ENCODE data around the gene HEXD. TPM values are rescaled to one million over a fixed set of nuclear protein-coding genes. Genes with fewer than 3 reads are reported as not detected.

HEXD gene
- total RNA-seq, result 10 to 100 TPM; 60.7 to 65.6 TPM

DNA sequence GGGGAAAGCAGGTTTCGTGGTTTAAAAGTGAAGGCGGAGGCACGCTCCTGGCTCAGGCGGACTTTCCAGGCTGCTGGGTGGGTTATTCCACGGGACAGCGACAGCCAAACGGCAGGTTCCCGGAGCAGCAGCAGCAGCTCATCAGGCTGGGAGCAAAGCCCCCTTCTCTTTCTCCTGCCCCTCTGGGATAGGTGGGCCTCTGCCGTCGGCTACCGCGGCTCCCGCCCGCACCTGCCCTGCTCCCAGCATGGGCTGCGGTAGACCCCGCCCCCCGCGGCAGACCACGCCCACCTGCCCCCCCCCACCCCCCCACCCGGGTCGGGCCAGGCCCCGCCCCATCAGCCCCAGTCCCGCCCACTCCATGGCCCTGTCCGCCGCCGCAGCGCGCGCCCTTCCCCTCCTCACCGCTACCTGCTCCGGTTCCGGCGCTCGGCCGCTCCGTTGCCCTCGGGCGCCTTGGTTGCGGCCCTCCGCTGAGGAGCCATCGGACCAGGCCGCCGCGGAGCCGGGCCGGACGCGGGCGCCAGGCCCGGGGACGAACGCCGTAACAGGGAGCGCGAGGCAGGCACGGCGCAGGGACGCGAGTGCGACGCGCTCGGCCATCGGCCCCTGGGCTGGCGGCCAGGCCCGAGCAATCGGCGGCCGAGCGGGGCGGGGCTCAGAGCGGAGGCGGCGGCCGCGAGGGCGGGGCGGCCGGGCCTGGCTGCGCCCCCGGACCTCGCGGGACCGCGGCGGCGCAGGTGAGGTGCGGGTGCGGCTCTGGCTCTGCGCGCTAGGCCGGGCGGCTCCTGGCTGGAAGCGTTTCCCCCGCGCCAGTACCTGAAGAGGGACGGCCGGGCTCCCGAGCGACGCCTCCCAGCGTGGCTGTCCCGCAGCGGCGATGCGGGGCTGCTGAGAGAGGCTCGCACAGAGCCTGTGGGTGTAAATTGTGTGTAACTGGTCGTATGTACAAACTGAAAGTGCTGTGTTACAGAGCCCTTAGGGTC is at the start of gene HEXD, which contains the start of gene OGFOD3:
TSS of gene HEXD (plus strand) at position 347 of the 986 bp plus-strand sequence. CDS start 1,453 bp downstream, outside the sequence.
TSS of gene OGFOD3 (minus strand) at position 586 of the 986 bp plus-strand sequence. CDS start at position 485, 101 bp downstream.

DNA sequence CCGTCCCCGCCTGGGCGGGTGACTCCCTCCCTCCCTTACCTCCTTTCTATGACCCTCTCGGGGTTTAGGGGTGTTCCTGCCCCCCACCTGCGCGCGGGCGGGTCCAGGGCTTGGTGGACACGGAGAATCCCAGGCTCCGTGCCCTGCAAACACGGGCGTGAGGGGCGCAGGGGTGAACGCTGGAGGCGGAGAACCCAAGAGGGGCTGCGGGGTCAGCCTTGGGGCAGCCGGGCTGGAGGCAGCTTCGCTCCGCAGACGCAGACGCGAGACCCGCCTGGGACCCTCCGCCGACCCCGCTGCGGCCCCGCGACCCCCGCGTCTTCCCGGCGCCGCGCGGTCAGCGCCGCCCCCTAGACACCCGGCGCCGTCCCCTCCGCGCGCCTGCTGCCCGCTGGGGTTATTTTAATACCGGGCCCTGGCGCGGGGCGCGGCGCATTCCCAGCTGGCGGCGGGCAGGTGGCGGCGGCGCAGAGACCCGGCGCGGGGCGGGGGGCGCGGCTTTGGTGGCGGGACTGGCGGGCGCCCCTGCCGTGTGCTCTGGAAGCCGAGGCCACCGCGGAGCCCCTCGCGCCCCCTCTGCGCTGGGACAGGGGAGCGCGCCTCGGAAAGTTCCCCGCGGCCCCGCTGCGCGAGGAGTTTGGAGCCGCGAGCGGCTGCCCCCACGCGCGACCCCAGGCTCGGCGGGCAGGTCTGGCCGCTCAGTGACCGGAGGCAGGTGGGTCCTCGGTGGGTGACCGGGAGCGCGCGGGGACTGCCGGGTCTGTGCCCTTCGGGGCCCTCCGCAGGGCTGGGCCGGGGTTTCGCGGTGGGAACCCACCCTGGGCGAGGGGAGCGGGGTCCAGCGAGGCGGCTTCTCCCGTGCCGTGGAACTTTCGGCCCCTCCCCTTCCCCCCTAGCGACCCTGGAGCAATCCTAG is 46.6 kb upstream of the HEXD start, which contains the start of gene UTS2R:
TSS of gene UTS2R (plus strand) at position 433 of the 916 bp plus-strand sequence. CDS start 2,560 bp downstream, outside the sequence.

DNA sequence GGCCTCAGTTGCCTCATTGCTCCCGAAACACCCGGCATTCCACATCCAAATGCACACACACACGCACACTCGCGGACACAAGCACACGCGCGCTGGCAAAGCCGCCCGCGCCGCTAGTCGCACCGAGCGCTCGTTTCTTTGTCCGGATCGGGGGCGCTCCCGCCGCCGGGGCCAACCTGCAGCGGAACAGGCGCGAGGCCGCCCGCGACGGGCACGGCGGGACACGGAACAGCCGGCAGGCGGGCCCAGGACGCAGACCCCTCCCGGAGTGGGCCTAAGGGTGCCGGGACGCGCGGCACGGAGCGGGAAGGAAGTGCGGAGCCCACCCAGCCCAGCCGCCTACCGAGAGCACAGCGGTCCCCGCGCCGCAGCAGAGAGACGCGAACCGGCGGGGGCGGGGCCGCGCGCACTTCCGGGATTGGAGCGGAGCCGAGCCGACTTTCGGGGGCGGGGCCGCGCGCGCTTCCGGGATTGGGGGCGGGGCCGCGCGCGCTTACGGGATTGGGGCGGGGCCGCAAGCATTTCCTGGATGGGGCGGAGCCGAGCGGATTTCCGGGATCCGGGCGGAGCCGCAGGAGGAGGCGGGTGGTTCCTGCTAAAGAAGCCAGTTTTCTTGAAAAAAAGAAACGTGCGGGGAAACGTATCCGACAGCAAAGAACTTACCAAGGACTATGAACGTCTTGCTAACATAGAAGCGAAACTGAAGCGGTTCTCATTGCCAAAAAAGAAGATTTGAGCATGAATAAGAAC is 32.4 kb downstream of the HEXD start, which contains the start of gene CYBC1:
TSS of gene CYBC1 (minus strand) at position 396 of the 750 bp plus-strand sequence. CDS start 1,498 bp downstream, outside the sequence.

DNA sequence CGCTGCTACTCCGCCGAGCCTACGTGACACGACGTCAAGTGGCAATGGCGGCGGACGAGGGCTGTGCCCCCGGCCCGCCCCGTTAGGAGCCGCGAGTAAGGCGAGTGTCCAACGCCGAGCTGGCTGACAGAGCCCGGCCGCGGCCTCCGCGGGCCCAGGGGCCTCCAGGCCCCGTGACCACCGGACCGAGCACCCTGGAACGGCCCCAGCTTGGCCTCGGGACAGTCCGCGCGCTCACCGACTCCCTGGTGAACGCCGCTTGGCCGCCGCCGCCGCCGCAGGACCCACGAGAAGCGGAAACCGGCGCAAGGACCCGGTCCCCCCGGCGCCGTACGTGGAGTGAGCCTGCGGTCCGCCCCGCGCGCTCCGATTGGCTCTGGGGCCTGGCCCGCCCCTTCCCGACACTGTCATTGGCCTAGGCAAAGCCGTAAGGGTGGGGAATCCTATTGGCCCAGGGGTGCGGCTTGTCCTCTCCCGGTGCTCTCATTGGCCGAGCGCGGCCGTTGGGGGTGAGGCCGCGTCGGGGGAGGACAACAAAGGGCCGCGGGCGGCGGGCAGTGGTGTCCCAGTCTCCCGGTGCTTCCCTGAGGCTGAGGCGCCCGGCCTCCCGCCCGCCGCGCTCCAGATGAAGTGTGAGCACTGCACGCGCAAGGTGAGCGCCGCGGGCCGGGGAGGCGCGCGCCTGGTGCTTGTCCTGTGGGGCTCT is 40.2 kb downstream of the HEXD start, which contains the start of gene NARF:
TSS of gene NARF (plus strand) at position 563 of the 706 bp plus-strand sequence. CDS start at position 626, 63 bp downstream.

Other genes with a start within 250 kb of the HEXD start
- 10 to 100 TPM; 67.7 to 72.9 TPM for gene CCDC57, start 205.5 kb upstream of the HEXD start, total RNA-seq
- gene SLC16A3, start 189.3 kb upstream of the HEXD start, total RNA-seq, result 100 to 1,000 TPM; 156 to 157 TPM
- gene CSNK1D, start 144.6 kb upstream of the HEXD start, total RNA-seq, result 100 to 1,000 TPM; 116 to 121 TPM
- gene CD7, start 100.7 kb upstream of the HEXD start, total RNA-seq, result 100 to 1,000 TPM; 238 to 240 TPM
- 1 to 10 TPM; 5.7 to 6.7 TPM for gene SECTM1, start 84.6 kb upstream of the HEXD start, total RNA-seq
- not detected for gene TEX19, start 59.1 kb upstream of the HEXD start, total RNA-seq
- gene UTS2R, start 46.6 kb upstream of the HEXD start, total RNA-seq, result under 1 TPM in 1 of 2 experiments, not detected in 1; 0.20 TPM
- 10 to 100 TPM; 24.5 to 25.6 TPM for gene OGFOD3, start 239 bp downstream of the HEXD start, total RNA-seq
- 100 to 1,000 TPM; 242 to 271 TPM for gene CYBC1, start 32.4 kb downstream of the HEXD start, total RNA-seq
- 100 to 1,000 TPM; 131 to 136 TPM for gene NARF, start 40.4 kb downstream of the HEXD start, total RNA-seq
- gene FOXK2, start 101.4 kb downstream of the HEXD start, total RNA-seq, result 10 to 100 TPM; 50.9 to 51.6 TPM
- gene WDR45B, start 230.1 kb downstream of the HEXD start, total RNA-seq, result 10 to 100 TPM; 37.5 to 37.8 TPM